Upper lobe of left lung (tissue), 6 donors: Measurements from ENCODE around the gene RAET1E. TPM values are rescaled to one million over a fixed set of nuclear protein-coding genes. Genes with fewer than 3 reads are reported as not detected.
"Not testable (repeated sequence)": the region's sequence is repeated elsewhere in the genome, so short reads cannot be mapped to it uniquely, and the experiment has no call there.

ENCODE experiments used
- ATAC-seq, 2 donors: fragments of 200-7000 bp; cut with Tn5 transposase; one replicate each; pipeline ENCODE4 v1.9.1; 2022; ENCODE audit warnings: mild to moderate bottlenecking in 2 of 2, moderate library complexity in 2 of 2; ENCODE audit not compliant: low FRiP score in 2 of 2
- DNase-seq, 2 donors: peaks; one replicate each; pipeline ENCODE4 v3.0.0-alpha.2; 2019 to 2020
- H3K27ac ChIP-seq, 4 donors: fragments of 200-600 bp; sonication (generic); one replicate each; pipeline ENCODE4 v1.5.1; 2016 to 2019
- H3K27me3 ChIP-seq, 4 donors: fragments of 200-600 bp; sonication (generic); one replicate each; pipeline ENCODE4 v1.5.1; 2017 to 2019
- H3K36me3 ChIP-seq, 4 donors: fragments of 200-600 bp; sonication (generic); one replicate each; pipeline ENCODE4 v1.5.1; 2016 to 2019
- H3K4me1 ChIP-seq, 4 donors: fragments of 200-600 bp; sonication (generic); one replicate each; pipeline ENCODE4 v1.5.1; 2018 to 2019
- H3K4me3 ChIP-seq, 4 donors: fragments of 200-600 bp; sonication (generic); one replicate each; pipeline ENCODE4 v1.5.1; 2017 to 2019; ENCODE audit warnings: mild to moderate bottlenecking in 2 of 4, moderate library complexity in 1 of 4
- H3K9me3 ChIP-seq, 4 donors: fragments of 200-600 bp; sonication (generic); one replicate each; pipeline ENCODE4 v1.5.1; 2018 to 2019
- CTCF ChIP-seq, 6 experiments: fragments of 450-650 bp in 4 of 6; fragments of 200-600 bp in 2 of 6; sonication (generic) in 2 of 6; IDR thresholded peaks; one replicate each; pipeline ENCODE4 v1.5.1; 2016 to 2019; ENCODE audit warnings: antibody characterized with exemption in 6 of 6
- EP300 ChIP-seq, 4 donors: sonication (generic); formaldehyde crosslinking; IDR thresholded peaks; one replicate each; pipeline ENCODE4 v1.5.1; 2017; ENCODE audit warnings: antibody characterized with exemption in 4 of 4, control low read depth in 2 of 4
- POLR2A ChIP-seq, 4 donors: fragments of 450-650 bp; IDR thresholded peaks; one replicate each; pipeline ENCODE4 v1.5.1; 2016 to 2017; ENCODE audit warnings: antibody characterized with exemption in 4 of 4, mild to moderate bottlenecking in 2 of 4
- POLR2AphosphoS5 ChIP-seq, 2 donors: sonication (generic); formaldehyde crosslinking; IDR thresholded peaks; one replicate each; pipeline ENCODE4 v1.5.1; 2017; ENCODE audit warnings: antibody characterized with exemption in 2 of 2
- WGBS, 2 donors: methylation state at CpG; one replicate each; pipeline ENCODE4 v1.1.5; 2017 to 2018; 5-methylcytosine and 5-hydroxymethylcytosine counted together
- total RNA-seq, 6 donors: library from RNA; depleted of rRNA in 4 of 6; stranded (reverse); fragments of >200 nt in 4 of 6; gene quantifications; one replicate each; pipeline versions ENCODE4 v1.1.0 to v1.2.1, GENCODE V29; 2016 to 2021
- donor health status: DM: no; HTN: no; CAD: no; lungs with moderate emphysema.
- donor health status: DM: no; HTN: yes; CAD: no; lungs with severe emphysema.

RAET1E gene
- total RNA-seq, 6 donors from 2014 or later, result 0.30 to 2.3 (median 1.4) TPM; not detected in 1

GRCh38 chr6:149915970-149916865, 18.3 kb upstream of the RAET1E start:
- DNase-seq (no peak), ATAC-seq (no peak)
- H3K4me3 ChIP-seq, result no peak overlapping the region
- H3K9me3 ChIP-seq, result no peaks in the 10 kb centered on the region
- TF ChIP-seq POLR2A (IDR thresholded peaks at IDR 0.05) (no peak), POLR2AphosphoS5 (IDR thresholded peaks at IDR 0.05) (no peak), EP300 (IDR thresholded peaks at IDR 0.05) (no peak), CTCF (IDR thresholded peaks at IDR 0.05) (no peak)
- H3K27me3 ChIP-seq, result no peaks in the 10 kb centered on the region
- no peaks in the 10 kb centered on the region for H3K4me1 ChIP-seq
- H3K36me3 ChIP-seq, result no peaks in the 10 kb centered on the region
- no peak overlapping the region for H3K27ac ChIP-seq
- WGBS, 2 donors, result 92 to 95% methylated on average over 10 of the region's 10 CpGs

- Histone ChIP-seq H3K27ac (no peak overlapping the region), H3K36me3 (no peaks in the 10 kb centered on the region), H3K4me1 (no peaks in the 10 kb centered on the region), H3K4me3 (no peak overlapping the region), H3K9me3 (peaks cover 0 to 2% (median under 1%) of the 10 kb centered on the region in 4 donors), H3K27me3 (no peaks in the 10 kb centered on the region)
- DNase-seq, result no peak
- TF ChIP-seq EP300 (IDR thresholded peaks at IDR 0.05) (no peak), POLR2AphosphoS5 (IDR thresholded peaks at IDR 0.05) (no peak), POLR2A (IDR thresholded peaks at IDR 0.05) (no peak), CTCF (IDR thresholded peaks at IDR 0.05) (no peak)
- WGBS, 2 donors, result 68% methylated on average over 8 to 9 of the region's 9 CpGs
- ATAC-seq, result no peak
Measured at GRCh38 chr6:149913540-149914240, 15.8 kb upstream of the RAET1E start.

GRCh38 chr6:149913085-149913484, 15.2 kb upstream of the RAET1E start:
- no peaks in the 10 kb centered on the region for H3K27me3 ChIP-seq
- no peak overlapping the region for H3K27ac ChIP-seq
- no peaks in the 10 kb centered on the region for H3K36me3 ChIP-seq
- no peak for ATAC-seq
- WGBS, 2 donors, result 73 to 76% methylated on average over 2 of the region's 2 CpGs
- H3K9me3 ChIP-seq, result peaks cover 0 to 8% (median 5%) of the 10 kb centered on the region in 4 donors
- TF ChIP-seq POLR2AphosphoS5 (IDR thresholded peaks at IDR 0.05), result no peak
- no peak for TF ChIP-seq CTCF (IDR thresholded peaks at IDR 0.05)
- no peak for TF ChIP-seq EP300 (IDR thresholded peaks at IDR 0.05)
- H3K4me3 ChIP-seq, result no peak overlapping the region
- no peak for DNase-seq
- no peaks in the 10 kb centered on the region for H3K4me1 ChIP-seq

GRCh38 chr6:149912680-149913079, 14.8 kb upstream of the RAET1E start:
- H3K27ac ChIP-seq, H3K4me3 ChIP-seq, H3K9me3 ChIP-seq, ATAC-seq, DNase-seq, H3K27me3 ChIP-seq, H3K36me3 ChIP-seq, H3K4me1 ChIP-seq: not testable (repeated sequence)
- WGBS, 2 donors, result 76 to 81% methylated on average over 2 to 3 of the region's 3 CpGs

GRCh38 chr6:149910721-149911151, 12.8 kb upstream of the RAET1E start:
- Histone ChIP-seq H3K27ac (no peak overlapping the region), H3K27me3 (no peaks in the 10 kb centered on the region), H3K4me1 (no peaks in the 10 kb centered on the region), H3K9me3 (peaks cover 0 to 9% (median 5%) of the 10 kb centered on the region in 4 donors), H3K36me3 (no peaks in the 10 kb centered on the region), H3K4me3 (no peak overlapping the region)
- 93 to 96% methylated on average over 23 of the region's 23 CpGs for WGBS, 2 donors
- no peak for ATAC-seq
- peak in 1 of 2 donors; percentile 53 for DNase-seq
- TF ChIP-seq POLR2AphosphoS5 (IDR thresholded peaks at IDR 0.05) (no peak), POLR2A (IDR thresholded peaks at IDR 0.05) (no peak), CTCF (IDR thresholded peaks at IDR 0.05) (no peak), EP300 (IDR thresholded peaks at IDR 0.05) (no peak)
